HG03432 (cell line): Measurements from ENCODE around the gene SPRR2F.
"Not testable (repeated sequence)": the region's sequence is repeated elsewhere in the genome, so short reads cannot be mapped to it uniquely, and the experiment has no call there.

Source experiments
- ATAC-seq: cut with Tn5 transposase; IDR thresholded peaks from one replicate; pipeline ENCODE4 v1.9.1; 2021; ENCODE audit warnings: mild to moderate bottlenecking, moderate library complexity; ENCODE audit not compliant: unreplicated experiment

Gene SPRR2F

GRCh38 chr1:153113416-153113815 is at the start of gene SPRR2F:
SPRR2F (minus strand) TSS chr1:153113516; CDS start chr1:153112733, 783 bp downstream.
- no peak for ATAC-seq

GRCh38 chr1:153155541-153155940 is 42.2 kb upstream of the SPRR2F start:
- ATAC-seq = no peak

GRCh38 chr1:153152481-153152880 is 39.2 kb upstream of the SPRR2F start:
- ATAC-seq = no peak

- no peak for ATAC-seq
These were observed 37.5 kb upstream of the SPRR2F start, which contains the start of gene SPRR2G for GRCh38 chr1:153150846-153151245. SPRR2G (minus strand) TSS chr1:153150890; CDS start chr1:153150110, 780 bp downstream.

- ATAC-seq = no peak
These were observed 28.1 kb upstream of the SPRR2F start for GRCh38 chr1:153141377-153141776.

GRCh38 chr1:153140484-153140883 is 27.2 kb upstream of the SPRR2F start:
- no peak for ATAC-seq

- no peak for ATAC-seq
These were observed 20.4 kb upstream of the SPRR2F start for GRCh38 chr1:153133743-153134142.

- ATAC-seq = no peak
These were observed 20.0 kb upstream of the SPRR2F start for GRCh38 chr1:153133267-153133666.

- ATAC-seq = not testable (repeated sequence)
These were observed 15.4 kb upstream of the SPRR2F start for GRCh38 chr1:153128688-153129087.

- ATAC-seq = no peak
These were observed 14.0 kb upstream of the SPRR2F start for GRCh38 chr1:153127296-153127695.

GRCh38 chr1:153125536-153125935 is 12.2 kb upstream of the SPRR2F start:
- no peak for ATAC-seq

- not testable (repeated sequence) for ATAC-seq
These were observed 10.5 kb upstream of the SPRR2F start for GRCh38 chr1:153123793-153124192.

- ATAC-seq = peak; percentile 48
These were observed 9.6 kb upstream of the SPRR2F start for GRCh38 chr1:153122831-153123421.

- no peak for ATAC-seq
These were observed 7.6 kb upstream of the SPRR2F start for GRCh38 chr1:153120945-153121344.

- ATAC-seq = no peak
These were observed 6.2 kb upstream of the SPRR2F start for GRCh38 chr1:153119491-153119971.

GRCh38 chr1:153115264-153115663 is 1.9 kb upstream of the SPRR2F start:
- not testable (repeated sequence) for ATAC-seq

GRCh38 chr1:153112454-153112853 is 862 bp downstream of the SPRR2F start:
- not testable (repeated sequence) for ATAC-seq

- no peak for ATAC-seq
These were observed 13.1 kb downstream of the SPRR2F start for GRCh38 chr1:153100245-153100644.

- ATAC-seq = no peak
These were observed 13.8 kb downstream of the SPRR2F start for GRCh38 chr1:153099461-153100045.

GRCh38 chr1:153095764-153096163 is 17.6 kb downstream of the SPRR2F start:
- ATAC-seq = no peak

- ATAC-seq = no peak
These were observed 18.9 kb downstream of the SPRR2F start, which contains the start of gene SPRR2E for GRCh38 chr1:153094426-153094825. SPRR2E (minus strand) TSS chr1:153094526; CDS start chr1:153093751, 775 bp downstream.

- ATAC-seq = no peak
These were observed 25.7 kb downstream of the SPRR2F start for GRCh38 chr1:153087652-153088051.
